Stimulated activated naive CD8-positive, alpha-beta T cell treated with anti-CD3 and anti-CD28 coated beads, Interleukin-15, amount 100 ng/mL, for 72 hours (primary cell): ENCODE results near the gene TIMM10B.

Source experiments
- ATAC-seq: fragments of 150-1000 bp; cut with Tn5 transposase; 2 replicates; pipeline ENCODE4 v1.10.0; 2021; ENCODE audit warnings: mild to moderate bottlenecking, moderate library complexity
- DNase-seq, 2 donors: peaks; one replicate each; pipeline ENCODE4 v3.0.0; 2021 to 2022
- H3K27ac Mint-ChIP-seq, 2 donors: one replicate each; pipeline ENCODE4 v1.8.0; 2022; ENCODE audit warnings: mild to moderate bottlenecking in 2 of 2, mixed read lengths in 2 of 2, moderate library complexity in 2 of 2
- H3K27me3 Mint-ChIP-seq: one replicate; pipeline ENCODE4 v1.8.0; 2022; ENCODE audit warnings: mixed read lengths
- H3K4me1 Mint-ChIP-seq: one replicate; pipeline ENCODE4 v1.8.0; 2022; ENCODE audit warnings: mild to moderate bottlenecking, mixed read lengths
- H3K4me3 Mint-ChIP-seq, 2 donors: one replicate each; pipeline ENCODE4 v1.8.0; 2022; ENCODE audit warnings: mild to moderate bottlenecking in 2 of 2, mixed read lengths in 2 of 2, moderate library complexity in 1 of 2
- H3K9me3 Mint-ChIP-seq, 2 donors: one replicate each; pipeline ENCODE4 v1.8.0; 2022; ENCODE audit warnings: mixed read lengths in 2 of 2

The TIMM10B gene

GRCh38 chr11:6457581-6458320 lies 23.6 kb upstream of the TIMM10B start:
- H3K27ac Mint-ChIP-seq = no peak overlapping the region
- H3K4me1 Mint-ChIP-seq = no peaks in the 10 kb centered on the region
- H3K4me3 Mint-ChIP-seq = no peak overlapping the region
- peak; percentile 35 for ATAC-seq
- no peak for DNase-seq
- no peaks in the 10 kb centered on the region for H3K27me3 Mint-ChIP-seq
- no peaks in the 10 kb centered on the region for H3K9me3 Mint-ChIP-seq

DNA sequence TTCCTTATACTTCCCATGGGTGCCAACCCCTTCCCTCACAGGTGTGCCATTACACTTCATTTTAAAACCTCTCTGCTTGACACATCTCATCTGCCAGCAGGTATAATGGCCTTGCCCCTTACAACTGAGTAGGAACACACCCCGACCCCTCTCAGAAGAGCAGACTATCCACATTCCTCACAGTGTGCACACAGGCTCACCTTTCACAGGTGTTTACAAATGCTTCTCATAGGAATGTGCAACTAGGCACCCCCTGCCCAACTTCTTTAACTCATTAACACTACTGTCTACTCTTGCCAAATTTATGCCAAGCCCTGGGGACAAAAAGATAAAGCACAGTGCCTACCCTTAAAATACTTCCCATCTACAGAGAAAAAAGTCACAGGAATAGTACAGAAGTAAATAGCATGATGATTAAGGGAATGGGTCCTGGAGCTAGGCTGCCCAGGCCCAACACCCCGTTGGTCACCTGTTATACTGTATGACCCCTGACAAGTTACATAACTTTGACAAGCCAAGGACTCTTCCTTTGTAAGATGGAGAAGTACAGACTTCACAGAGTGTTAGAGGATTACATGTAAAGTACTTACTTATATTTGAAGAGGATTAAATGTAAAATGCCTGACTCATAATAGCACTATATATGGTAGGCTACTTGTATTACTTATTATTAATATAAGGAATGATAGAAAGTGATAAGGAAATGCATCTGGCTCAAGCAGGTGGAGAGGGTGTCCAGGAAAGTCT lies 22.8 kb upstream of the TIMM10B start:
- no peak overlapping the region for H3K4me3 Mint-ChIP-seq
- DNase-seq (no peak), ATAC-seq (no peak)
- no peaks in the 10 kb centered on the region for H3K9me3 Mint-ChIP-seq
- peak overlapping the region in 1 of 2 donors; percentile 37 for H3K27ac Mint-ChIP-seq
- no peaks in the 10 kb centered on the region for H3K27me3 Mint-ChIP-seq
- H3K4me1 Mint-ChIP-seq = no peaks in the 10 kb centered on the region

DNA sequence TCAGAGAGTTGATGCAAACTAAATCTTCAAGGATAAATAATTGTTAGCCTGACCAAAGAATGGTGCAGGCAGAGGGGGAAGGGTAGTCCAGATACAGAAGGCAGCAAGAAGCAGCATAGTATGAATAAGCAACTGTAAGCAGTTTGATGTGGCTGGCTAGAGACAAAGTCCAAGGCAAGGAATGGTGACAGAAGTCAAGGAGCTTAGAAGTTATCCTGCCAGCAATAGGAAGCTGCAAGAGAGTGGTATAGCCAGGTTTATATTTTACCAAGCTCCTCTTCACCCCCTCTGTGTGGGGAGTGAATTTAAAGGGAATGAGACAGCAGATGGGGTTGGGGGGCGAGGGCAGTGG lies 22.2 kb upstream of the TIMM10B start:
- no peak for ATAC-seq
- Mint-ChIP-seq H3K9me3 (no peaks in the 10 kb centered on the region), H3K4me1 (no peaks in the 10 kb centered on the region)

DNA sequence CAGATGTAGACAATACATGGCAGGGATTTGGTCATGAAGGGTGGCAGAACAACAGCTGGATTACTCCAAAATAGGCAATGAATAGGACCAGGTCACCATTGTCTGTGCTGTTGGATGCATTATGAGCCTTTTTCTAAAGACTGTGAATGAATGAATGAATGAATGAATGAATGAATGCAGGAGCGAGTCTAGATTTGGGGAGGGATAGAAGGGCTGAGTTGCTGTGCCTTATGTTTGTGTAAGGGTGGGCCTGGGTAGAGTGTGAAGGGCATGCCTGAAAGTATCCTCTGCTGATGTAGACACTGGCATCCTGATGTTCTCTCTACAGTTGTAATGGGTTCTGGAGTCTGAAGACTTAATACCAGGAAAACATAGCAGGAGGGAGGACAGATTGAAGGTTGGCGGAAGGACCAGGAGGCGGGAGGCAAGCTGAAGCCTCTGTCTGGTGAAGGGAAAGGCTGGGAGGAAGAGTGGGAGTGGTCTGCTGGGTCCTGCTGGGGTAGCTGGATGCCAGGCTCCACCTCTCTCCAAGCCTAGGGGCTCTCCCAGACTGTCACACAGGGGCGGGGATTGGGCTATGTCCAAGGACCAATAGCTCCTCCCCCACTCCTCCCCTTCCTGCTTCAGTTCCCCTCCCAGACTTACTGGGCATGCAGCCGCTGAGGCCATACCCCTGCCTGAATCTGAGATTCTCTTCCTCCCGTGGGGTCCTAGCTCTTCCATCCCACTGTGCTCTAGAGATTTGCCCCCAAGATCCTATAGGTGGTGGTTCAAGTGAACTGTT lies 12.4 kb upstream of the TIMM10B start:
- Mint-ChIP-seq H3K4me3 (no peak overlapping the region), H3K27me3 (no peaks in the 10 kb centered on the region), H3K4me1 (peaks cover 15% of the 10 kb centered on the region), H3K27ac (no peak overlapping the region), H3K9me3 (no peaks in the 10 kb centered on the region)
- ATAC-seq (peak; percentile 33), DNase-seq (no peak)

More for the DNA sequence above, 22.2 kb upstream of the TIMM10B start:
- Mint-ChIP-seq H3K27me3 (no peaks in the 10 kb centered on the region), H3K4me3 (no peak overlapping the region), H3K27ac (no peak overlapping the region)
- no peak for DNase-seq

- H3K27me3 Mint-ChIP-seq = no peaks in the 10 kb centered on the region
- no peaks in the 10 kb centered on the region for H3K9me3 Mint-ChIP-seq
- no peak overlapping the region for H3K4me3 Mint-ChIP-seq
- no peak for DNase-seq
- no peak for ATAC-seq
- H3K27ac Mint-ChIP-seq = no peak overlapping the region
- H3K4me1 Mint-ChIP-seq = peaks cover 20% of the 10 kb centered on the region
These were observed 11.7 kb upstream of the TIMM10B start for GRCh38 chr11:6469599-6469998.

DNA sequence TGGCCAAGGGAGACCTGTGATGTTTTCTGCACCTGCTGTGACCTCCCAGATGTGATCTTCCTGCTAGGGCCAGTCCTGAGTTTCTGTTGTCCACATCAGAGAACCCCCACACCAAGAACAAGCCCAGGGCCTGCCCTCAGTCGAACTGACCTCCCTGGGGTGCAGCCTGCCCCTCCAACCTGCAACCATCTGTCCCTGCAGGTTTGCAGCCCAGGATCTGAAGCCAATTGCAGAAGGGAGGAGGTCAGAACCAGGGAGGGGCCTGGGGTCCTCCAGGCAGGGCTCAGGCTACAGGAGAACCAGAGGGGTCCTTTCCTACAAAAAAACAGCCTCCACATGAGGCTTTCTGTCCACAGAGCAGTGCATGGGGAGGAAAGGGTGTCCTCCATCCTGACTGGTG lies 8.4 kb upstream of the TIMM10B start:
- no peaks in the 10 kb centered on the region for H3K27me3 Mint-ChIP-seq
- peak overlapping the region; percentile 75 to 90 for H3K4me3 Mint-ChIP-seq
- no peaks in the 10 kb centered on the region for H3K9me3 Mint-ChIP-seq
- DNase-seq (no peak), ATAC-seq (peak; percentile 22)
- peaks cover 20% of the 10 kb centered on the region for H3K4me1 Mint-ChIP-seq
- peak overlapping the region in 1 of 2 donors; percentile 24 for H3K27ac Mint-ChIP-seq

- peaks cover 22% of the 10 kb centered on the region for H3K4me1 Mint-ChIP-seq
- peak within 1 kb of the TSS; percentile 83 to 85 for H3K27ac Mint-ChIP-seq
- DNase-seq (peak; percentile 38 to 45), ATAC-seq (peak; percentile 72)
- no peaks in the 10 kb centered on the region for H3K27me3 Mint-ChIP-seq
- peak within 1 kb of the TSS; percentile 87 to 90 for H3K4me3 Mint-ChIP-seq
- H3K9me3 Mint-ChIP-seq = no peaks in the 10 kb centered on the region
These were observed 7.6 kb upstream of the TIMM10B start, which contains the start of gene TRIM3 for GRCh38 chr11:6473451-6474412. Gene TRIM3 (minus strand): TSS chr11:6473941. CDS start chr11:6465695, 8,246 bp downstream.

GRCh38 chr11:6474413-6474792 lies 6.9 kb upstream of the TIMM10B start:
- Mint-ChIP-seq H3K4me1 (peaks cover 29% of the 10 kb centered on the region), H3K27me3 (no peaks in the 10 kb centered on the region), H3K9me3 (no peaks in the 10 kb centered on the region), H3K4me3 (peak overlapping the region; percentile 79 to 84), H3K27ac (no peak overlapping the region)
- DNase-seq (no peak), ATAC-seq (no peak)

DNA sequence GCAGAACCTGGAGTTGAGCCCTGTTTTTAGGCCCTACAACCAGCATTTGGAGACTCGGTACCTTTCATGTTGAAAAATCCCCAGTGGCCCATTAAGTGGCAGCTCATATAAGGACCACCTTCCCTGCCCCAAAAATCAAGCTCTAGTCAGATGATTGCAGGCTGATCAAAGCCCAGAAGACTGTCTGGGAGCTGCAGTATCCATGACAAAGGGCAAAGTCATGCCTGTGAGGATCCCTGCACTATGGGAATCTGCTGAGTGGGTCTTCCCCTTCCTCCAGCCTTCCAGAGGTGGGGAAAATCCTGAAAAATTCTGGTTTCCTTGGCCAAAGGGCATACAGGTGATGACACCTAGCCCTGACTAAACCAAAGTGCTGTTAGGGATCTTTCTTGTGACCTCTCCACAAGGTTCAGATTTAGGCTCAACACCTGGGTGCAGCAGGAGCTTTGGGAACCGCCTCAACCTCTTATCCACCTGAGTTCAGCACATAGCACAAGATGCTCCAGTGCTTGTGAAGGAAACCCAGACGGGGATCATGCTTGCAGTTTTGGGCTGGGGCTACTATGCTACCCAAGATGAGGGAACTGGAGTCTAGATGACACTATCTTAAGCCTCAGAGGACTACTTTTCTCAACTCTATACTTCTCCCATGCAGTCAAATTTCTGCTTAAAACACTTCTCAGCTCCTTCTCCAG lies 6.3 kb upstream of the TIMM10B start:
- no peak overlapping the region for H3K4me3 Mint-ChIP-seq
- H3K4me1 Mint-ChIP-seq = peaks cover 34% of the 10 kb centered on the region
- H3K27ac Mint-ChIP-seq = no peak overlapping the region
- no peak for ATAC-seq
- H3K27me3 Mint-ChIP-seq = no peaks in the 10 kb centered on the region
- DNase-seq = no peak
- H3K9me3 Mint-ChIP-seq = no peaks in the 10 kb centered on the region

DNA sequence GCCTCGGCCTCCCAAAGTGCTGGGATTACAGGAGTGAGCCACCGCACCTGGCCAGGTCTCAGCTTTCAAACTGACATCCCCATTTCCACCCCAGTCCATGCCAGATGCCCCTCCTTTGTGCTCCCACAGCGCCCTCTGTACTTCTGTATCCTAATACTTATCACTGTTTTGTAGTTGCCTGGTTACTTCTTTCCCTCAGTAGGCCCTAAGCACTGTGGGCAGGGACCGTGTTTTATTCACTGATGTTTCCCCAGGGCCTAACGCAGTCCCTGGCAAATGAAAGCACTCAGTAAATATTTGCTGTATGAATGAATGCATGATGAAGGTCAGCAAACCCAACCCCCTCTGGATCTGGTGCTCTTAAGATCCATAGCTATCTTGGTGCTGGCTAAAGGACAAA lies 5.4 kb upstream of the TIMM10B start:
- Mint-ChIP-seq H3K4me1 (peaks cover 44% of the 10 kb centered on the region), H3K27me3 (no peaks in the 10 kb centered on the region), H3K4me3 (no peak overlapping the region), H3K9me3 (no peaks in the 10 kb centered on the region), H3K27ac (no peak overlapping the region)
- ATAC-seq (no peak), DNase-seq (no peak)

DNA sequence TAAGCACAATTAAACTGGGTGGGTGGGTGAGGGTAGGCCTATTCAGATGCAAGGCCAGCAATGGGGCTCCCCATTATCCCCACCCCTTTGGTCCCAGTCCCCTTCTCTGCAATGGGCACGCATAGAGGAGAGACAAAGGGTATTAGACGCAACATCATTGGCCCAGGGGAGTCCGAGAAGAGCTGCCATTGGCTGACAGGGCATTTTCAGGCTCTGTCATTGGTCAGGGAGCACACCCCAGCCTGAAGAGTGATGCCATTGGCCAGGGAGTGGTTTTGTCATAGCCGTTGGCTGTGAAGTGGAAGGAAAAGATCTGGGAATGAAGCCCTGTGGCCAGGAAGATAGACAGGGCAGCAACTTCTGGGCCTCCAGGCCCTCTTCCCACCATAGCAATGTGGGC lies 4.7 kb upstream of the TIMM10B start:
- H3K27ac Mint-ChIP-seq = no peak overlapping the region
- DNase-seq (no peak), ATAC-seq (no peak)
- no peak overlapping the region for H3K4me3 Mint-ChIP-seq
- H3K27me3 Mint-ChIP-seq = no peaks in the 10 kb centered on the region
- no peaks in the 10 kb centered on the region for H3K9me3 Mint-ChIP-seq
- peaks cover 47% of the 10 kb centered on the region for H3K4me1 Mint-ChIP-seq

- peaks cover 41% of the 10 kb centered on the region for H3K4me1 Mint-ChIP-seq
- peak overlapping the region; percentile 97 to 98 for H3K27ac Mint-ChIP-seq
- no peaks in the 10 kb centered on the region for H3K9me3 Mint-ChIP-seq
- DNase-seq = no peak
- H3K27me3 Mint-ChIP-seq = no peaks in the 10 kb centered on the region
- peak overlapping the region; percentile 90 to 93 for H3K4me3 Mint-ChIP-seq
- no peak for ATAC-seq
These were observed 894 bp upstream of the TIMM10B start for GRCh38 chr11:6480299-6480914.

GRCh38 chr11:6481924-6482275 lies 599 bp downstream of the TIMM10B start:
- DNase-seq (no peak), ATAC-seq (no peak)
- H3K9me3 Mint-ChIP-seq = no peaks in the 10 kb centered on the region
- H3K27ac Mint-ChIP-seq = peak overlapping the region; percentile 74 to 98
- peaks cover 41% of the 10 kb centered on the region for H3K4me1 Mint-ChIP-seq
- H3K4me3 Mint-ChIP-seq = peak overlapping the region; percentile 90 to 93
- H3K27me3 Mint-ChIP-seq = no peaks in the 10 kb centered on the region

DNA sequence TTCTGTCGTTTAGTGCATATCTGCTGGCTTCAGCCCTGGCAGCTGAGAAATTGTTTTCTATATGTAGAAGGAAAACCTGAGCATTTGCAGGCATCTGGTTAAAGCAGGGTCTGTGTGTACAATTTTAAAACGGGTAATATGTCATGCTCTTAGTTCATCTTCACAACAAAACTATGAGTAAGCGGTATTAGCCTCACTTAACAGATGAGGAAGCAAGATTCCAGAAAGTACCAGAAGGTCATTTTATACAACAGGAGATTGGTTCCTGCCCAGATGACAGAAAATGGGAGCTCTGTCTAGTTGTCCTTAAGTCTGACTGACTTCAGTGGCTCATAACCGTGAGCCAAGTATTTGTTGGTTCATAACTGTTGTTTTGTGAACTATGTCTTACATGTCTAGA lies 1.1 kb downstream of the TIMM10B start:
- peak overlapping the region; percentile 90 to 93 for H3K4me3 Mint-ChIP-seq
- H3K9me3 Mint-ChIP-seq = no peaks in the 10 kb centered on the region
- H3K4me1 Mint-ChIP-seq = peaks cover 41% of the 10 kb centered on the region
- peak overlapping the region in 1 of 2 donors; percentile 62 for H3K27ac Mint-ChIP-seq
- no peak for DNase-seq
- H3K27me3 Mint-ChIP-seq = no peaks in the 10 kb centered on the region
- ATAC-seq = no peak
